SKM-1 treated with dmso at 0.1 percent for 144 hours (cell line): ENCODE results near the gene LEFTY2.
"Not testable (repeated sequence)": the region's sequence is repeated elsewhere in the genome, so short reads cannot be mapped to it uniquely, and the experiment has no call there.

ENCODE experiments used
- DNase-seq: peaks from one replicate; lab custom pipeline; 2025; ENCODE audit not compliant: unreplicated experiment; lab: John Stamatoyannopoulos, UW

The LEFTY2 gene

GRCh38 chr1:225931270-225932136 lies 9.5 kb downstream of the LEFTY2 start:
- DNase-seq: no peak

GRCh38 chr1:225930566-225930965 lies 10.5 kb downstream of the LEFTY2 start:
- no peak for DNase-seq

- not testable (repeated sequence) for DNase-seq
Measured at GRCh38 chr1:225929462-225929861, 11.6 kb downstream of the LEFTY2 start.

- no peak for DNase-seq
Measured at GRCh38 chr1:225928186-225929175, 12.5 kb downstream of the LEFTY2 start.

- peak; percentile 76 for DNase-seq
Measured at GRCh38 chr1:225926551-225927113, 14.4 kb downstream of the LEFTY2 start.

GRCh38 chr1:225923692-225924555 lies 17.1 kb downstream of the LEFTY2 start, which contains the start of gene PYCR2:
PYCR2 (minus strand) TSS chr1:225924250; CDS start chr1:225924110, 140 bp downstream.
- DNase-seq: peak; percentile 99

- no peak for DNase-seq
Measured at GRCh38 chr1:225923381-225923691, 17.7 kb downstream of the LEFTY2 start.

- no peak for DNase-seq
Measured at GRCh38 chr1:225921734-225922709, 19.0 kb downstream of the LEFTY2 start.

- no peak for DNase-seq
Measured at GRCh38 chr1:225919906-225920305, 21.1 kb downstream of the LEFTY2 start.

- DNase-seq: no peak
Measured at GRCh38 chr1:225918280-225918679, 22.7 kb downstream of the LEFTY2 start.

- DNase-seq: no peak
Measured at GRCh38 chr1:225917536-225917935, 23.5 kb downstream of the LEFTY2 start.

- no peak for DNase-seq
Measured at GRCh38 chr1:225917101-225917500, 23.9 kb downstream of the LEFTY2 start.

- no peak for DNase-seq
Measured at GRCh38 chr1:225915538-225915991, 25.5 kb downstream of the LEFTY2 start.

- DNase-seq: no peak
Measured at GRCh38 chr1:225914947-225915346, 26.1 kb downstream of the LEFTY2 start.

- DNase-seq: no peak
Measured at GRCh38 chr1:225914391-225914790, 26.6 kb downstream of the LEFTY2 start.

- DNase-seq: no peak
Measured at GRCh38 chr1:225911191-225912130, 29.6 kb downstream of the LEFTY2 start.

GRCh38 chr1:225909477-225909876 lies 31.5 kb downstream of the LEFTY2 start:
- DNase-seq: no peak

GRCh38 chr1:225908773-225909172 lies 32.2 kb downstream of the LEFTY2 start:
- no peak for DNase-seq
